GM19397 (cell line): Measurements from ENCODE around the gene TTC23.
A peak's percentile ranks its signal among the peaks of the same experiment; 100 is the strongest.

ENCODE experiments used
- ATAC-seq: cut with Tn5 transposase; IDR thresholded peaks from one replicate; pipeline ENCODE4 v1.9.1; 2021; ENCODE audit warnings: mild to moderate bottlenecking, moderate library complexity; ENCODE audit not compliant: unreplicated experiment

Gene TTC23

GRCh38 chr15:99090011-99090699 is 159.2 kb downstream of the TTC23 start:
- ATAC-seq: peak; percentile 99

- no peak for ATAC-seq
Observed at GRCh38 chr15:99087405-99087943, 161.9 kb downstream of the TTC23 start.

- ATAC-seq: no peak
Observed at GRCh38 chr15:99086327-99086667, 163.1 kb downstream of the TTC23 start.
